GM06990 (cell line): ENCODE results near the gene OR5K1.

Experiments
- DNase-seq: peaks from one replicate; pipeline ENCODE4 v3.0.0-alpha.2; 2011; ENCODE audit not compliant: insufficient read length; ENCODE audit errors: extremely low read depth
- H3K27me3 ChIP-seq: replicated peaks from 2 replicates; pipeline ENCODE4 v1.6.0; 2011; ENCODE audit warnings: low read length; ENCODE audit not compliant: control insufficient read depth, insufficient read depth
- H3K36me3 ChIP-seq: 2 replicates; pipeline ENCODE4 v1.5.1; 2011; ENCODE audit warnings: low read length; ENCODE audit not compliant: control insufficient read depth, insufficient read depth
- H3K4me3 ChIP-seq: replicated peaks from 2 replicates; pipeline ENCODE4 v1.5.1; 2011; ENCODE audit warnings: low read depth, mild to moderate bottlenecking, control low read depth, low read length
- TF ChIP-seq, protein P1 (sequence below): IDR thresholded peaks from 2 replicates; pipeline ENCODE4 v1.5.1; 2011; ENCODE audit warnings: low read length, control low read depth, mild to moderate bottlenecking, inconsistent platforms; ENCODE audit not compliant: insufficient read depth, poor library complexity, severe bottlenecking

Gene OR5K1

DNA sequence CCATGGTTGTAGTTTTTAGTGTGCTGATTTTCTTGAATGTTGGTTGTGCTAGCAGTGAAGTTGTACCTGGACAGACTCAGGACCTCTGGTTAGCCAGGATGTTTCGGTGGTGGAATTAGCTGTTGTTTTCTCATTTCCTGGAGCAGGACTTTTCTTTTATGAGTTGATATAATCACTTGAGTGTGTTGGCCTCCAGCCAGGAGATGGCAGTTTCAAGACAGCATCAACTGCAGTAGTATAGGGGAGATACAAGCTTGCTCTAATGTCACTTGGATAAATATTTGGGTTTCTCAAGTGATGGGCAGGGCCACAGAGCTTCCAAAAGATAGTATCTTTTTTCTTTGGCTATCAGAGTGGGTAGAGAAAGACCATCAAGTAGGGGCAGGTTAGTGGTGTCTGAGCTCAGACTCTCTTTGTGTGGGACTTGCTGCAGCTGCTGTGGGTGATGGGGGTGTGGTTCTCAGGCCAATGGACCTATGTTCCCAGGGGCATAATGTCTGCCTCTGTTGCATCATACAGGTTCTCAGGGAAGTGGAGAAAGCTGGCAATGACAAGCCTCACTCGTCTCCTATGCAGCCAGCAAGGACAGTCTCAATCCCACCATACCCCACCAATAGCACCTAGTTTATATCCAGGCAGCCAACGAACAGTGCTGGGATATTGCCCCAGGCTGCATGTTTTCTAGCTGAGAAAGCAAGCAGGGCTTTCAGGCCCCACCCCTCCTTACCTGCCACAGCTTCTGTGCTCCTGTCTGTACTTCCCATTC lies 19.9 kb downstream of the OR5K1 start:
- Histone ChIP-seq H3K36me3 (no peaks in the 10 kb centered on the region), H3K27me3 (no peaks in the 10 kb centered on the region), H3K4me3 (no peak overlapping the region)
- TF ChIP-seq, protein P1, sequence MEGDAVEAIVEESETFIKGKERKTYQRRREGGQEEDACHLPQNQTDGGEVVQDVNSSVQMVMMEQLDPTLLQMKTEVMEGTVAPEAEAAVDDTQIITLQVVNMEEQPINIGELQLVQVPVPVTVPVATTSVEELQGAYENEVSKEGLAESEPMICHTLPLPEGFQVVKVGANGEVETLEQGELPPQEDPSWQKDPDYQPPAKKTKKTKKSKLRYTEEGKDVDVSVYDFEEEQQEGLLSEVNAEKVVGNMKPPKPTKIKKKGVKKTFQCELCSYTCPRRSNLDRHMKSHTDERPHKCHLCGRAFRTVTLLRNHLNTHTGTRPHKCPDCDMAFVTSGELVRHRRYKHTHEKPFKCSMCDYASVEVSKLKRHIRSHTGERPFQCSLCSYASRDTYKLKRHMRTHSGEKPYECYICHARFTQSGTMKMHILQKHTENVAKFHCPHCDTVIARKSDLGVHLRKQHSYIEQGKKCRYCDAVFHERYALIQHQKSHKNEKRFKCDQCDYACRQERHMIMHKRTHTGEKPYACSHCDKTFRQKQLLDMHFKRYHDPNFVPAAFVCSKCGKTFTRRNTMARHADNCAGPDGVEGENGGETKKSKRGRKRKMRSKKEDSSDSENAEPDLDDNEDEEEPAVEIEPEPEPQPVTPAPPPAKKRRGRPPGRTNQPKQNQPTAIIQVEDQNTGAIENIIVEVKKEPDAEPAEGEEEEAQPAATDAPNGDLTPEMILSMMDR: no peak
- DNase-seq: no peak

DNA sequence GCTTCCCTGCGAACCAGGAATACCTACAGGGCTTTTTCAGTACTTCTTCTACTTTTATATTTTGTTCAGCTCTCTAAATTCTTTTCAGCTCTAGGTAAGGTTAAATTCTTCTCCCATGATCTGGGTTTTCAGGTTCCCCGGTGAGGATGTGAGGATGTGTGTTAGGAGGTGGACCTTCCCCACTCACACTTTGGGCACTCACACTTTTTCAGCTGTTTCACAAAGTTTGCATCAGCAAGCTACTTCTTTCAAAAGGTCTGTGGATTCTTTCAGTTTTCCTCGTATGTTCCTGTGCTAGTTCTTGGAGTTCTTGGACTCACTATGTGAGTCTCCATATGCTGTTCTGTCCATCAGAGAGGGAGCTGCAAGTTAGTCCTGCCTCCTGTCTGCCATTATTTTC lies 20.6 kb downstream of the OR5K1 start:
- no peak for DNase-seq
- no peaks in the 10 kb centered on the region for H3K36me3 ChIP-seq
- no peaks in the 10 kb centered on the region for H3K27me3 ChIP-seq
- H3K4me3 ChIP-seq: no peak overlapping the region
- TF ChIP-seq, protein P1: no peak

DNA sequence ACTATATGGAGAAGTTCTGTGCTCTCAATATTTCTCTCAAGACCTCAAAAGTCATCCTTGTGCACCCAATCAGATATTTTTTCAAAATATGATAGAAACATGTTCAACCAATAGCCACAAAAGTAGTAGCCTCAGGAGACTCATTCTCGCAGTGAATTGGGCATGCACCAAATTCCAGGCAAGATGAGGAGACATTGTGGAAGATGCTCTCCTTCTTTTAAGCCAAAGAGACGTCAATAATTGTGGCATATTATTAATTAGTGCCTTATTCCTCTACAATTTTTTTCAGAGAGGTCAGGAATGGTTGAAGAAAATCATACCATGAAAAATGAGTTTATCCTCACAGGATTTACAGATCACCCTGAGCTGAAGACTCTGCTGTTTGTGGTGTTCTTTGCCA lies 34.4 kb downstream of the OR5K1 start, which contains the start of gene OR5K2:
TSS of gene OR5K2 (plus strand) at position 301 of the 400 bp plus-strand sequence. CDS start at position 301, 0 bp downstream.
- TF ChIP-seq, protein P1: no peak
- no peaks in the 10 kb centered on the region for H3K36me3 ChIP-seq

DNA sequence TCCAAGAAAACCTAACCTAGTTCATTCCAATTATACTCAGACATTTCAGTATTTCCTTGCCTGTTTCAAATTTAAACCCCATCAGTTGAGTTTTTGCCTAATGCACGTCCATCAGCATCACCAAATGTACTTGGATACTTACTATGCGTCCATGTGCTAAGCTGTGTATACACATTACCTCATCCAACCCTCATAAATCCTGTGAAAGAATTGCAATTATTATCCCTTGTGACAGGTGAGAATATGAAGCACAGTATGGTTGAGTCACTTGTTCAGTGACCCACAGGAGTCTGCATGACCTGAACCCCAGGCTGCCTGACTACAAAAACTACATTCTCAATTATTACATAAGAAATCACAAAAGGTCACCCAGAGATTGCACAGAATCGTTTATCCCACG lies 37.0 kb downstream of the OR5K1 start:
- DNase-seq: no peak
- Histone ChIP-seq H3K4me3 (no peak overlapping the region), H3K36me3 (no peaks in the 10 kb centered on the region), H3K27me3 (no peaks in the 10 kb centered on the region)
- TF ChIP-seq, protein P1: no peak

More for the DNA sequence above, 34.4 kb downstream of the OR5K1 start, which contains the start of gene OR5K2:
- Histone ChIP-seq H3K4me3 (no peak within 1 kb of the TSS), H3K27me3 (no peaks in the 10 kb centered on the region)
- DNase-seq: no peak

DNA sequence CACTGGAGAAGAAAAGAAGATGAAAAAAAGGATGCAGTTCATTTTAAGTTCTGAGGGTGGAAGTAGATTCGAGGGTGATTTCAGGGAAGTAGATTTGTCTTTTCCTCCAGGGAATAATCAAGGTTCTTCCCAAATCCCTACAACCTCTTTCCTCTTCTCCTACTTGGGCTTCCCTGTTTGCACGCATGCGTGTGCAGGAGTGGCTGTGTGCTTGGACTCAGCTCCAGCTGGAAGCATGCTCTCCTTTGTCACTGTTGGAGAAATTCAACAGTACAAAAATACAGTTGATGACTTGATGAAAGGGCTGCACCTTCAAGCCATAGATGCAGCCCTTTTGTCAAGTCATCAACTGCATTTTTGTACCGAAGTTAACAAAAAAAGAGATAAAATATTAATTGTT lies 38.3 kb downstream of the OR5K1 start:
- TF ChIP-seq, protein P1: no peak
- no peaks in the 10 kb centered on the region for H3K36me3 ChIP-seq
- no peak overlapping the region for H3K4me3 ChIP-seq
- no peaks in the 10 kb centered on the region for H3K27me3 ChIP-seq
- DNase-seq: no peak
